ENCODE measurements around the gene NTSR2. TPM values are rescaled to one million over a fixed set of nuclear protein-coding genes. Genes with fewer than 3 reads are reported as not detected.

NTSR2 gene
- total RNA-seq, 1 donor from 2014 or later, result not detected

DNA sequence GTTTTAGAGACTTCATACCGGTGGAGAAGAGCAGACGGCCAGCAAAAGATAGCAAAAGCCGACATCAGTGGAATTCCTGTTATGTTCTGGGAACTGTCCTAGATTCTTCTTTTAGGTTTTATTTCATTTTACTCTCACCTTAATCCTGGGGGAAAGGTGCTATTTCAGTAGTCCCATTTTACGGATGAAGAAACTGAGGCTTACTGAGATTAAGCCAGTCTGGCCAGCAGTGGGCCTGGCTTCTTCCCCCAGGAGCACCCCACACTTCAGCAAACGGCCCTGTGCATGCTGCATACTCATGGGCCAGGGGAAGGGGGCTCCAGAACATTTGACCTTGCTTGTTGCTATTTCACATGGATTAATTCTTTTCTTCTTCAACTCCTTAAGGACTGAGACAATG lies 56.7 kb downstream of the NTSR2 start:
- intact Hi-C loops (cut with micrococcal nuclease), result no loop called here
- Mint-ChIP-seq H3K9me3 (no peaks in the 10 kb centered on the region), H3K36me3 (ENCODE audit: low read depth) (no peaks in the 10 kb centered on the region), H3K27me3 (no peaks in the 10 kb centered on the region), H3K4me3 (no peak overlapping the region), H3K27ac (no peak overlapping the region), H3K4me1 (no peaks in the 10 kb centered on the region)
- no peak for DNase-seq
- ATAC-seq (ENCODE audit: low read depth), result no peak
- TF ChIP-seq, protein P1, sequence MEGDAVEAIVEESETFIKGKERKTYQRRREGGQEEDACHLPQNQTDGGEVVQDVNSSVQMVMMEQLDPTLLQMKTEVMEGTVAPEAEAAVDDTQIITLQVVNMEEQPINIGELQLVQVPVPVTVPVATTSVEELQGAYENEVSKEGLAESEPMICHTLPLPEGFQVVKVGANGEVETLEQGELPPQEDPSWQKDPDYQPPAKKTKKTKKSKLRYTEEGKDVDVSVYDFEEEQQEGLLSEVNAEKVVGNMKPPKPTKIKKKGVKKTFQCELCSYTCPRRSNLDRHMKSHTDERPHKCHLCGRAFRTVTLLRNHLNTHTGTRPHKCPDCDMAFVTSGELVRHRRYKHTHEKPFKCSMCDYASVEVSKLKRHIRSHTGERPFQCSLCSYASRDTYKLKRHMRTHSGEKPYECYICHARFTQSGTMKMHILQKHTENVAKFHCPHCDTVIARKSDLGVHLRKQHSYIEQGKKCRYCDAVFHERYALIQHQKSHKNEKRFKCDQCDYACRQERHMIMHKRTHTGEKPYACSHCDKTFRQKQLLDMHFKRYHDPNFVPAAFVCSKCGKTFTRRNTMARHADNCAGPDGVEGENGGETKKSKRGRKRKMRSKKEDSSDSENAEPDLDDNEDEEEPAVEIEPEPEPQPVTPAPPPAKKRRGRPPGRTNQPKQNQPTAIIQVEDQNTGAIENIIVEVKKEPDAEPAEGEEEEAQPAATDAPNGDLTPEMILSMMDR (IDR thresholded peaks at IDR 0.05), result no peak
- POLR2A ChIA-PET, result no interaction called here
- CTCF ChIA-PET, result no interaction called here

DNA sequence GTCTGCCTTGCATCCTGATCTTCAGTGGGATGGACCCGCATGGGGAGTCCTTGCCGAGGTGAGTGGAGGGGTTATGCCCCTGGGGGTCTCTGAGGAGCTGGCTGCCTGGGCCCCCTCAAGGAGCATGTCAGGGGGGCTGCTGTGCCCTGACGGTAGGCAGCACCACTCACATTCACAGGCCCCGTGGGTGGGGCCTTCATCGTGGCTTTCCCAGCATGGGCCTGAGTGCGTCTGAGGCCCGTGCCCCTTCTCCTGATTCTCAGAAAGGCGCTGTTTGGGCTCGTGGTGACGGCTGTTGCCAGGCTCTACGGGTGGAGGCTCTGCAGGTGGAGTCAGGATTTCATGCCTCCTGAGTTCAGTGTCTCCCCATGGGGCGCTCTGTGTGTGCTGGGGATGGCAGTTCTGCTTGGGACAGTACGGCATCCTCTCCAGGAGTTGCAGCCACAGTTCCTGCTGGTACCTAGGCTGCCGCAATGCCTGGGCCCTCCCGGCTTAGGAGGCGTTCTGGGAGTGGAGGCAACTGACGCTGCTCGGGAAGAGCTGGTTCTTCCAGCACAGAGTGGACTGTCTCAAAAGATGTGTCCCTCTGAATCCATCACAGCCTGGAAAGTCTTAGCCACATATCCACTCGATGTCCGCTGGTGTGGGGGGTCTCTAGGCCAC lies 57.3 kb downstream of the NTSR2 start:
- POLR2A ChIA-PET, result interaction anchor here (0.7 kb wide), 1 partner anchor 48 kb away, joined by 6 read pairs; no protein-coding TSS in a partner anchor
- no peak for DNase-seq
- intact Hi-C loops (cut with micrococcal nuclease), result no loop called here

DNA sequence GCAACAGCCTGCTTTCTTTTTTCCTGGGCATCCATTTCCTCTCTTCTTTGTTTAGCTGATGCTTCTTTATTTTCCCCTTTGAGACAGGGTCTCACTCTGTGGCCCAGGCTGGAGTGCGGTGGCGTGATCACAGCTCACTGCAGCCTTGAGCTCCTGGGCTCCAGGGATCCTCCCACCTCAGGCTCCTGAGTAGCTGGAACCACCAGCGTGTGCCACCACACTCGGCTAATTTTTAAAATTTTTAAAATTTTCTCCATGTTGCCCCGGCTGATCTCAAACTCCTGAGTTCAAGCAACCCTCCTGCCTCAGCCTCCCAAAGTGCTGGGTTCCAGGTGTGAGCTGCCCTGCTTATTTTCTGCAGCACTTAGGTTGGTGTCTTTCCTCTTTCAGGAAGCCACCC lies 58.7 kb downstream of the NTSR2 start:
- intact Hi-C loops (cut with micrococcal nuclease), result no loop called here
- ATAC-seq (ENCODE audit: low read depth) (no peak), DNase-seq (no peak)
- no peaks in the 10 kb centered on the region for H3K4me1 Mint-ChIP-seq
- no peak overlapping the region for H3K27ac Mint-ChIP-seq
- no peak overlapping the region for H3K4me3 Mint-ChIP-seq
- CTCF ChIA-PET, result no interaction called here
- no peaks in the 10 kb centered on the region for H3K36me3 Mint-ChIP-seq (ENCODE audit: low read depth)
- TF ChIP-seq, protein P1 (IDR thresholded peaks at IDR 0.05), result no peak
- POLR2A ChIA-PET, result interaction anchor here (0.6 kb wide), 1 partner anchor 24 kb away, joined by 3 read pairs; no protein-coding TSS in a partner anchor
- H3K9me3 Mint-ChIP-seq, result no peaks in the 10 kb centered on the region
- no peaks in the 10 kb centered on the region for H3K27me3 Mint-ChIP-seq

More for the DNA sequence above, 57.3 kb downstream of the NTSR2 start:
- Mint-ChIP-seq H3K4me1 (no peaks in the 10 kb centered on the region), H3K27ac (no peak overlapping the region), H3K27me3 (no peaks in the 10 kb centered on the region), H3K36me3 (ENCODE audit: low read depth) (no peaks in the 10 kb centered on the region), H3K9me3 (no peaks in the 10 kb centered on the region), H3K4me3 (no peak overlapping the region)
- TF ChIP-seq, protein P1 (IDR thresholded peaks at IDR 0.05), result no peak
- CTCF ChIA-PET, result no interaction called here
- ATAC-seq (ENCODE audit: low read depth), result no peak

DNA sequence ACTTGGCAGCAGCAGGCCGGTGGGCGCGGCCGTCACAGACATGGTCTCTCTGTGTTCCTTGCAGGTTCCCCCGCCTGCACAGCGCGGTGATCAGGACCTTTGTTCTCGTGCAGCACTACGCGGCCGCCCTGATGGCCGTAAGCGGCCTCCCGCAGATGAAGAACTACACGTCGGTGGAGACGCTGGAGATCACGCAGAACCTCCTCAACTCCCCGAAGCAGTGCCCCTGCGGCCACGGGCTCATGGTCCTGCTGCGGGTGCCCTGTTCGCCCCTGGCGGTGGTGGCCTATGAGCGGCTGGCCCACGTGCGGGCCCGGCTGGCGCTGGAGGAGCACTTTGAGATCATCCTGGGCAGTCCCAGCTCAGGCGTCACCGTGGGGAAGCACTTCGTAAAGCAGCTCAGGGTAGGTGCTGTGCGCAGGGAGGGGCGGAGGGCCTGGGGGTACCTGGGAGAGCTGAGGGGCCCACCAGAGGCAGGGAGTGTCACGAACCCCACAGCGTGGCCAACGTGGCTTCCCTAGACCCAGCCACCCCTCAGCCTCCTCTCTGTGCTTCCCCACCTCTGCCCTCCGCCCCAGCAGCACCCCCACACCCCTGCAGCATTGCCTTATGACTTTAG lies 59.3 kb downstream of the NTSR2 start:
- no peak overlapping the region for H3K4me3 Mint-ChIP-seq
- no peaks in the 10 kb centered on the region for H3K9me3 Mint-ChIP-seq
- no peaks in the 10 kb centered on the region for H3K4me1 Mint-ChIP-seq
- H3K27me3 Mint-ChIP-seq, result no peaks in the 10 kb centered on the region
- DNase-seq (no peak), ATAC-seq (ENCODE audit: low read depth) (no peak)
- CTCF ChIA-PET, result no interaction called here
- intact Hi-C loops (cut with micrococcal nuclease), result no loop called here
- POLR2A ChIA-PET, result no interaction called here
- no peaks in the 10 kb centered on the region for H3K36me3 Mint-ChIP-seq (ENCODE audit: low read depth)
- H3K27ac Mint-ChIP-seq, result no peak overlapping the region
- TF ChIP-seq, protein P1 (IDR thresholded peaks at IDR 0.05), result no peak

Other genes with a start within 250 kb of the NTSR2 start
- 11.8 and 12.4 TPM in 2 replicates for gene E2F6, start 204.0 kb downstream of the NTSR2 start, total RNA-seq
- gene GREB1, start 136.2 kb downstream of the NTSR2 start, total RNA-seq, result 0.42 and 0.69 TPM in 2 replicates
- 59.1 and 74.3 TPM in 2 replicates for gene LPIN1, start 76.4 kb upstream of the NTSR2 start, total RNA-seq

Data from activated B cell treated with CpG ODN at 0.5 μM for 24 hours (primary cell).